ENCODE measurements around the gene HRCT1.
"Not testable (repeated sequence)": the region's sequence is repeated elsewhere in the genome, so short reads cannot be mapped to it uniquely, and the experiment has no call there.

Gene HRCT1

GRCh38 chr9:35896570-35896969 is 9.4 kb upstream of the HRCT1 start:
- DNase-seq (ENCODE audit: low read depth in 2 of 2, low spot score in 1 of 2), result no peak

DNA sequence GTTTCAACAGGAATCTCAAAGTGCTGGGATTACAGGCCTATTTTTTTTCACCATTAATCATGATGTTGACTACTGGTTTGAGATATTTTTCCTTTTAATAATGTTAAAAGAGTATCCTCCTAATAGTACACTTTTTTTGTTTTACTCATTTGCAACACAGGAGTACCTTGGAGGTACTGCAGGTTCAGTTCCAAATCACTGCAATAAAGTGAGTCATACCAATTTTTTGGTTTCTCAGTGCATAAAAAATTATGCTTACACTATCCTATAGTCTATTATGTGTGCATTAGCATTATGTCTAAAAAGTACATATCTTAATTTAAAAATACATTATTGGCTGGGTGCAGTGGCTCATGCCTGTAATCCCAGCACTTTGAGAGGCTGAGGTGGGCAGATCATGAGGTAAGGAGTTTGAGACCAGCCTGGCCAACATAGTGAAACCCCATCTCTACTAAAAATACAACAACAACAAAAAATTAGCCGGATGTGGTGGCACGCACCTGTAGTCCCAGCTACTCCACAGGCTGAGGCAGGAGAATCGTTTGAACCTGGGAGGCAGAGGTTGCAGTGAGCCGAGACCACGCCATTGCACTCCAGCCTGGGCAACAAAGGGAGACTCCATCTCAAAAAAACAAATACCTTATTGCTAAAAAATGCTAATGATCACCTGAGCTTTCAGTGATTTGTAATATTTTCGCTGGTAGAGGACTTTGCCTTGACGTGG is 8.5 kb upstream of the HRCT1 start:
- not testable (repeated sequence) for DNase-seq (ENCODE audit: low read depth in 2 of 2, low spot score in 1 of 2)

DNA sequence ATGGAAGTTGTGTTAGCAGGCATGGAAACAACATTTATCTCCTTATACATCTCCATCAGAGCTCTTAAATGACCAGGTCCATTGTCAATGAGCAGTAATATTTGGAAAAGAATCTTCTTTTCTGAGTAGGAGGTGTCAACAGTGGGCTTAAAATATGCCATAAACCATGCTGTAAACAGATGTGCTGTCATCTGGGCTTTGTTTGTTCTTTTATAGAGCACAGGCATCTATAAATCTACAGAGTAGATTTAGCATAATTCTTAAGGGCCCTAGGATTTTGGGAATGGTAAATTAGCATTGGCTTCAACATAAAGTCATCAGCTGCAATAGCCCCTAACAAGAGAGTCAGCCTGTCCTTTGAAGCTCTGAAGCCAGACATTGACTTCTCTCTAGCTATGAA is 7.7 kb upstream of the HRCT1 start:
- no peak for DNase-seq (ENCODE audit: low read depth in 2 of 2, low spot score in 1 of 2)

- DNase-seq (ENCODE audit: low read depth in 2 of 2, low spot score in 1 of 2), result no peak
Measured at GRCh38 chr9:35899021-35899420, 7.0 kb upstream of the HRCT1 start.

DNA sequence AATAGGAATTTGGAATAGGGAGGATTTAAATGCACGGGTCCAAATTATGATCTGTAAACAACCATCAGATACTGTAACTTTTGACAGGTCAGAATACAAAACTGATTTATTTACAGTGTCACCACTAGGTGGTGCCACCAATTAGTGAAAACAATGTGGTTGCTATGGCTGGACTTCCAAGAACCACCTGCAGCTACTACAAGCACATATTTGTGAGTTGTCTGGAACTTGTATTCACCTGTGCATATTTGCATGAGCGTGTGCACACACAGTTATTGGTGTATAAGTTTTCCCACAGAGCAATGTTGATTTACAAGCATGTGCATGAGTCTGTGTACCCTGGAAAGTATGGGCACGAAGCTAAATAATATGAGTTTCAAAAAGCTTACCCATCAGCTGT is 3.0 kb upstream of the HRCT1 start:
- DNase-seq (ENCODE audit: low read depth in 2 of 2, low spot score in 1 of 2), result no peak

DNA sequence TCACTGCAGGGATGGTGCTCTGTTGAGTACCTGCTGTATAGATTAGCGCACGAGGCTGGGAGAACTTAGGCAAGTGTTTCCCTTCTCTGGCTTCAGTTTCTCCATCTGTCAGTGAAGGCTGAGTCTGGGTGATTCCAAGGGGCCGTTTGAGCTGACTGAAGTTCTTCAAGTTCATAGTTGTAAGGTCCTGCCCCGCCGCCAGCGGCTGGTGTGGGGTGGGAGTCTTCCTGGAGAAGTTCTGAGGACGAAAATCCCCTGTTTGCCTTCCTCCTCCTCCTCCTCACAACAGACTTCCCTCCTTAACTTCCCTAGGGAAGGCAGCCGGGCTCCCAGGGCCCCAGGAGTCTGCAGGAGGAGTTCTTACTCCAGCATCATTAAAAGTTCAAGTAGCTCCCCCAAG is 1.7 kb upstream of the HRCT1 start:
- no peak for DNase-seq (ENCODE audit: low read depth in 2 of 2, low spot score in 1 of 2)

GRCh38 chr9:35905051-35905781 is 786 bp upstream of the HRCT1 start:
- DNase-seq (ENCODE audit: low read depth in 2 of 2, low spot score in 1 of 2), result no peak

- DNase-seq (ENCODE audit: low read depth in 2 of 2, low spot score in 1 of 2), result no peak
Measured at GRCh38 chr9:35906923-35907699, 1.1 kb downstream of the HRCT1 start.

- no peak for DNase-seq (ENCODE audit: low read depth in 2 of 2, low spot score in 1 of 2)
Measured at GRCh38 chr9:35907711-35908503, 1.9 kb downstream of the HRCT1 start.

DNA sequence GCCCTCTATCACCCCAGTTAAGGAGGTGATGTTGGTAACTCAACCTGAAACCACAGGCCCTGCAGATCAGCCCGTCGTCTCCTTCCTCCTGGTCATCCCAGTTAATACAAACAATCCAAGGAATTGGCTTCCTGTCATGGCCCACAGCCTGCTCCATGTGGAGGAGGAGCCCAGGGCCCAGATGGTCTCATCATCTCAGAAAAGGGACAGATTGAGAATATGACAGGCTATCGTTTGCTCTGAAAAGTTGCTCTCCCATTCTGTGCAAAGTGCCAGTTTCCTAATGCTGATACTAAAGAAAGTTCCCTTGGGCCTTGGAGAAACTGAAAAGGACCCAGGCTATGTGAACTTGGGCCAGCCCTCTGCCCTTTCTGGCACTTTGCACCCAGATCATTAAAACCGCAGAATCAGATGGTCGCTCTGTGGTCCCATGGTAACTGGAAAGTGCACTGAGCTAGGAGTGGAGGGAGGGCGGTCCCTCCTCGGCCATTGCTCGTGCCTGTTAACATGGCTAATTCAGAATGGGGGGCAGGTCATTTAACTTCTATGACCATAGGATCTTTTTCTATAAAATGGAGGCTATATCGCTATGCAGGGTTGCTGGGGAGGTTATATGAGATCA is 2.6 kb downstream of the HRCT1 start:
- no peak for DNase-seq (ENCODE audit: low read depth in 2 of 2, low spot score in 1 of 2)

DNA sequence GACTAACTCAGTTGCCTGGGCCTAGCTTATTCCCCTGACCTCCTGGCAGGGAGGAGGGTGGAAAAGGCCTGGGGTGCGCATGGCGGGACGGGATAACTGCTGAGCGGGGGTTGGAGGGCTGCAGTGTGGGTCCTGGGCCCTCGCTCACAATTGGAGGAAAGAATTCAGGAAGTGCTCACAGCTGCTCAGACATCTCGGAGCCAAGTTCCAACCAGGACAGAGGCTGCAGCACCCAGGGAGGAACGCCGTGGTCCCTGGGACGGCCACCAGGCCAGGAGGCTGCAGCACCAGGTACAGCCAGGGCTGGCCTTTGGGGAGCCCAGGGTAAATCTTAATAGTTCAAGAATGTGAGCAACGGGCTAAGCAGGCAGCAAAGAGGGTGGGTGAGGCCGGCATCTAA is 3.3 kb downstream of the HRCT1 start, which contains the start of gene SPAAR:
TSS of gene SPAAR (plus strand) at position 217 of the 400 bp plus-strand sequence. CDS start 974 bp downstream, outside the sequence.
- no peak for DNase-seq (ENCODE audit: low read depth in 2 of 2, low spot score in 1 of 2)

- DNase-seq (ENCODE audit: low read depth in 2 of 2, low spot score in 1 of 2), result no peak
Measured at GRCh38 chr9:35909687-35910612, 3.9 kb downstream of the HRCT1 start.

GRCh38 chr9:35910613-35911359 is 4.8 kb downstream of the HRCT1 start:
- no peak for DNase-seq (ENCODE audit: low read depth in 2 of 2, low spot score in 1 of 2)

GRCh38 chr9:35911690-35912089 is 5.7 kb downstream of the HRCT1 start:
- no peak for DNase-seq (ENCODE audit: low read depth in 2 of 2, low spot score in 1 of 2)

GRCh38 chr9:35912791-35913400 is 6.9 kb downstream of the HRCT1 start:
- no peak for DNase-seq (ENCODE audit: low read depth in 2 of 2, low spot score in 1 of 2)

DNA sequence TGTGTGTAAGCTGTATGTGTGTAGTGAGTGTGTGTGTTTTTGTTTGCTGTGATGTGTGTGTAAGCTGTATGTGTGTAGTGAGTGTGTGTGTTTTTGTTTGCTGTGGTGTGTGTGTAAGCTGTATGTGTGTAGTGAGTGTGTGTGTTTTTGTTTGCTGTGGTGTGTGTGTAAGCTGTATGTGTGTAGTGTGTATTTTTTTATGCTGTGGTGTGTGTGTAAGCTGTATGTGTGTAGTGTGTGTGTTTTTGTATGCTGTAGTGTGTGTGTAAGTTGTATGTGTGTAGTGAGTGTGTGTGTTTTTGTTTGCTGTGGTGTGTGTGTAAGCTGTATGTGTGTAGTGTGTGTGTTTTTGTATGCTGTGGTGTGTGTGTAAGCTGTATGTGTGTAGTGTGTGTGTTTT is 7.4 kb downstream of the HRCT1 start:
- not testable (repeated sequence) for DNase-seq (ENCODE audit: low read depth in 2 of 2, low spot score in 1 of 2)

DNA sequence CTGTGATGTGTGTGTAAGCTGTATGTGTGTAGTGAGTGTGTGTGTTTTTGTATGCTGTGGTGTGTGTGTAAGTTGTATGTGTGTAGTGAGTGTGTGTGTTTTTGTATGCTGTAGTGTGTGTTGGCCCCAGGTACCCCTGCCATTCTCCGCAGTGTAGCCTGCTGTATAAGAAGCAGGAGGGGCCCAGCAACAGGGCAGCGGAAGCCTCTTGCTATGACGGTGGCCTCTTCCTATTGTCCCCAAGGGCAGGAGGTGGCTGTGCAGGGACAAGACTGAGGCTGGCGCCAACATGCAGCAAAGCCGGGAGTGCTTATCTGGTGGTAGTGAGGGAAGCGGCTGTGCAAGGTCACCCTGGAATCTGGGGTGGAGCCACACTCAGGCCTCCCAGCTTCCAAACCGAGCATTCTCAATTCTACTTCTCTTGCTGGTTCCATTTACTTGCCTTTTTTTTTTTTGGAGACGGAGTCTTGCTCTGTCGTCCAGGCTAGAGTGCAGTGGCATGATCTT is 8.4 kb downstream of the HRCT1 start:
- no peak for DNase-seq (ENCODE audit: low read depth in 2 of 2, low spot score in 1 of 2)

GRCh38 chr9:35915681-35916294 is 9.8 kb downstream of the HRCT1 start:
- DNase-seq (ENCODE audit: low read depth in 2 of 2, low spot score in 1 of 2), result no peak
